SJSA1 (cell line): ENCODE results near the gene PLD1. TPM values are rescaled to one million over a fixed set of nuclear protein-coding genes. Genes with fewer than 3 reads are reported as not detected.
"Not testable (repeated sequence)": the region's sequence is repeated elsewhere in the genome, so short reads cannot be mapped to it uniquely, and the experiment has no call there.

Experiments
- DNase-seq, 2 experiments: peaks; one replicate each; pipeline ENCODE4 v3.0.0-alpha.2; 2015 to 2020; ENCODE audit warnings: low spot score in 2 of 2, low read depth in 1 of 2
- H3K27ac ChIP-seq: fragments of 250-450 bp; sonication (Bioruptor Pico); 2 replicates; pipeline ENCODE4 v1.5.1; 2020; ENCODE audit warnings: mild to moderate bottlenecking, moderate library complexity
- H3K27me3 ChIP-seq: fragments of 250-450 bp; sonication (Bioruptor Pico); replicated peaks from 2 replicates; pipeline ENCODE4 v1.5.1; 2020; ENCODE audit warnings: mild to moderate bottlenecking, moderate library complexity
- H3K36me3 ChIP-seq: fragments of 250-450 bp; sonication (Bioruptor Pico); 2 replicates; pipeline ENCODE4 v1.5.1; 2020; ENCODE audit warnings: mild to moderate bottlenecking
- H3K4me1 ChIP-seq: fragments of 250-450 bp; sonication (Bioruptor Pico); replicated peaks from 2 replicates; pipeline ENCODE4 v1.6.1; 2021; ENCODE audit warnings: mild to moderate bottlenecking
- H3K4me3 ChIP-seq: fragments of 250-450 bp; sonication (Bioruptor Pico); 2 replicates; pipeline ENCODE4 v1.5.1; 2020; ENCODE audit warnings: mild to moderate bottlenecking
- H3K9me3 ChIP-seq: fragments of 250-450 bp; sonication (Bioruptor Pico); replicated peaks from 2 replicates; pipeline ENCODE4 v1.5.1; 2020; ENCODE audit warnings: mild to moderate bottlenecking
- total RNA-seq: library from RNA; depleted of rRNA; stranded (reverse); fragments of >200 nt; shearing (Covaris generic); gene quantifications from 2 replicates; pipeline ENCODE4 v1.2.3, GENCODE V29; 2014

Gene PLD1
- total RNA-seq, 1 experiment from 2014 or later: 3.3 TPM

DNA sequence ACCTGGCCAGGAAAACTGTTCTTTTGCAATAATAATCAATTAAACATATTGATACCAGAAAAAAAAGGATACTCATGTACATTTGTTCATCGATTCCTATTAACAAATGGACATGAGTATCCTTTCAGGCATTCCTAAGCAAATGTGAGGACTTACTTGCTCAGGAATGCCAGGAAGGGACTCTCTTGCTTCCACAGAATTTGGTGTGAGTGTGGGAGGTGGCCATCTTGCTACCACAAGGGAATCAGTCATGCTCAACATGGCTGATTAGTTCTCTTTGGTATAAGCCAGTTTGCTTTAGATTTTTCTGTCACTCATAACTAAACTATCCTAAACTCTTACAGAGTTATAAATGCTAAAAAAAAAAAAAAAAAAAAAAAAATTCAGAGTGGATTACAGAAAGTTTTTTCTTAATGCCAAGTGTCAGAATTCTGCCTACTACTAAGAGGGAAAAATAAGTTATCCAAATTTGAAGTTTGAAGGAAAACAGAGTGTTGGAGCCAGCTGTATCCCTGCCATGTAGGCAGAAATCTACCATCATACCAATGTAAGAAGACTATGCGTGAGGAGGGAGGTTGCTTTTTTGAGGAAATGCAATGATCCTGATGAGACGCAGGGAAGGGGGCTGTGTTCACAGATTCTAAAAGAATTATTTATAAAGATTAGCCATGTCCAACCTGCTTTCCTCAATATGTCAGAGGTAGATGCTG is 98.7 kb downstream of the PLD1 start:
- no peaks in the 10 kb centered on the region for H3K9me3 ChIP-seq
- no peak for DNase-seq
- no peaks in the 10 kb centered on the region for H3K27me3 ChIP-seq
- no peaks in the 10 kb centered on the region for H3K36me3 ChIP-seq
- peak overlapping the region; percentile 48 for H3K27ac ChIP-seq
- H3K4me1 ChIP-seq: peaks cover 13% of the 10 kb centered on the region
- H3K4me3 ChIP-seq: no peak overlapping the region

DNA sequence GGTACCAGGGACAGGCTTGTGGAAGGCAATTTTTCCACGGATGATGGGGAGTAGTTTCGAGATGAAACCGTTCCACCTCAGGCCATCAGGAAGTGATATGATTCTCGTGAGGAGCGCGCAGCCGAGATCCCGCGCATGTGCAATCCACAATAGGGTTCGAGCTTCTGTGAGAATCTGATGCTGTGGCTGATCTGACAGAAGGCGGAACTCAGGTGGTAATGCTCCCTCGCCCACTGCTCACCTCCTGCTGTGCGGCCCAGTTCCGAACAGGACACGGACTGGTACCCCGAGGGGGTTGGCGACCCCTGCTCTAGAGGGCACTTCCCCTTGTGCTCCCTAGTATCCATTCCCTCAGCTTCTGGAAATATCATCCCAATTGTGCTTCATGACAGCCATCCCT is 99.9 kb downstream of the PLD1 start:
- Histone ChIP-seq H3K4me1 (peaks cover 13% of the 10 kb centered on the region), H3K27me3 (no peaks in the 10 kb centered on the region), H3K36me3 (no peaks in the 10 kb centered on the region), H3K4me3 (no peak overlapping the region), H3K27ac (no peak overlapping the region), H3K9me3 (no peaks in the 10 kb centered on the region)
- DNase-seq: no peak

GRCh38 chr3:171704814-171705213 is 105.5 kb downstream of the PLD1 start:
- Histone ChIP-seq H3K27me3 (no peaks in the 10 kb centered on the region), H3K4me3 (no peak overlapping the region), H3K27ac (no peak overlapping the region), H3K36me3 (no peaks in the 10 kb centered on the region), H3K4me1 (no peaks in the 10 kb centered on the region), H3K9me3 (no peaks in the 10 kb centered on the region)
- DNase-seq: no peak

GRCh38 chr3:171704002-171704401 is 106.3 kb downstream of the PLD1 start:
- no peak overlapping the region for H3K27ac ChIP-seq
- DNase-seq: peak in 1 of 2 experiments; percentile 21
- H3K4me3 ChIP-seq: no peak overlapping the region
- H3K9me3 ChIP-seq: no peaks in the 10 kb centered on the region
- H3K4me1 ChIP-seq: no peaks in the 10 kb centered on the region
- H3K36me3 ChIP-seq: no peaks in the 10 kb centered on the region
- H3K27me3 ChIP-seq: no peaks in the 10 kb centered on the region

GRCh38 chr3:171703144-171703543 is 107.1 kb downstream of the PLD1 start:
- Histone ChIP-seq H3K36me3 (no peaks in the 10 kb centered on the region), H3K4me1 (no peaks in the 10 kb centered on the region)

GRCh38 chr3:171700653-171701052 is 109.6 kb downstream of the PLD1 start:
- DNase-seq: no peak
- Histone ChIP-seq H3K27me3 (no peaks in the 10 kb centered on the region), H3K27ac (no peak overlapping the region), H3K36me3 (no peaks in the 10 kb centered on the region), H3K4me3 (no peak overlapping the region), H3K4me1 (no peaks in the 10 kb centered on the region), H3K9me3 (no peaks in the 10 kb centered on the region)

More at GRCh38 chr3:171703144-171703543, 107.1 kb downstream of the PLD1 start:
- Histone ChIP-seq H3K27ac (no peak overlapping the region), H3K27me3 (no peaks in the 10 kb centered on the region), H3K9me3 (no peaks in the 10 kb centered on the region), H3K4me3 (no peak overlapping the region)
- DNase-seq: no peak

GRCh38 chr3:171700157-171700556 is 110.1 kb downstream of the PLD1 start:
- Histone ChIP-seq H3K4me3 (no peak overlapping the region), H3K36me3 (no peaks in the 10 kb centered on the region), H3K9me3 (no peaks in the 10 kb centered on the region), H3K4me1 (no peaks in the 10 kb centered on the region), H3K27ac (no peak overlapping the region), H3K27me3 (no peaks in the 10 kb centered on the region)
- no peak for DNase-seq

DNA sequence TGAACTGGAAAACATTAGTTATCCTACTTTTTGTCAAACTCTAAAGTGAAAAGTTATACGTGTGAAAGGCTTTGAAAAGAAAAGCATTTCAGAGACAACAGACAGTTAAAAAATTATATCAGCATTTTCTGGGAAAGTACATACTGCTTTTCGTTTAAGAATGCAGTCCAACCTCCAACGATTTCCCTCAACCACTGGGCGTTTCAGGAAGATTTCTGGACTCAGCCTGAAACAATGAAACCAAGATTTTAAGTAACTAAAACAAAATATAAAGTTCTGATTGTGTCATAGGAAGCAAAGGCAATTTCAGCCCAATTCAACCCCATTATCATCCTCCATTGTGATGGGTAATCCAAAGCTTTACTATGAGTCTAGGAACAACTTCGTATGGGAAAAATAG is 110.7 kb downstream of the PLD1 start:
- Histone ChIP-seq H3K9me3 (no peaks in the 10 kb centered on the region), H3K4me3 (no peak overlapping the region), H3K4me1 (no peaks in the 10 kb centered on the region), H3K36me3 (no peaks in the 10 kb centered on the region), H3K27ac (no peak overlapping the region), H3K27me3 (no peaks in the 10 kb centered on the region)
- DNase-seq: no peak

DNA sequence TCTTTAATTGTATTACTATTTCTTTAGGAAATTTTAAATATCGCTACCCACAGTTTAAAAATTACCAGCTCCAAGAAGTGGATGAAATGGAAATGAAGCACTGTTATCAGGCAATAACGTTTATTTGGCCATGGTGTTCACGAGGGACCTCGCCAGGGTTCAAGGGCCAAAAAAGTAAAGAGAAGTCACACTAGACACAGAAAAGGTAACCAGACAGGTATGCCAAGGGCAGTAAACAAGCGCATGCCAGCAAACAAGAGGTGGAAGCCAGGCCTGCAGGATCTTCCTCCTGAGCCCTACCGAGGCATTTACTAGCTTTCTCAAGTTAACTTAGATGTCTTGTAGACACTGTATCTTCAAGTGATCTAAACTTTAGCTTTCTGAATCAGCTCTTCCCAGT is 113.5 kb downstream of the PLD1 start:
- H3K27me3 ChIP-seq: no peaks in the 10 kb centered on the region
- no peaks in the 10 kb centered on the region for H3K36me3 ChIP-seq
- no peak overlapping the region for H3K27ac ChIP-seq
- H3K4me1 ChIP-seq: no peaks in the 10 kb centered on the region
- DNase-seq: no peak
- H3K4me3 ChIP-seq: no peak overlapping the region
- no peaks in the 10 kb centered on the region for H3K9me3 ChIP-seq

- Histone ChIP-seq H3K4me3 (no peak overlapping the region), H3K9me3 (no peaks in the 10 kb centered on the region), H3K27me3 (no peaks in the 10 kb centered on the region), H3K4me1 (no peaks in the 10 kb centered on the region), H3K27ac (no peak overlapping the region), H3K36me3 (no peaks in the 10 kb centered on the region)
- DNase-seq: no peak
Observed at GRCh38 chr3:171695426-171695825, 114.9 kb downstream of the PLD1 start.

GRCh38 chr3:171694888-171695287 is 115.4 kb downstream of the PLD1 start:
- Histone ChIP-seq H3K4me1 (no peaks in the 10 kb centered on the region), H3K36me3 (no peaks in the 10 kb centered on the region), H3K4me3 (no peak overlapping the region), H3K9me3 (no peaks in the 10 kb centered on the region), H3K27me3 (no peaks in the 10 kb centered on the region), H3K27ac (no peak overlapping the region)
- no peak for DNase-seq

GRCh38 chr3:171692551-171692950 is 117.7 kb downstream of the PLD1 start:
- not testable (repeated sequence) for H3K9me3 ChIP-seq, H3K27me3 ChIP-seq, DNase-seq

GRCh38 chr3:171691485-171691884 is 118.8 kb downstream of the PLD1 start:
- H3K36me3 ChIP-seq: no peaks in the 10 kb centered on the region
- H3K27ac ChIP-seq: no peak overlapping the region
- H3K9me3 ChIP-seq: no peaks in the 10 kb centered on the region
- H3K4me3 ChIP-seq: no peak overlapping the region
- no peak for DNase-seq
- no peaks in the 10 kb centered on the region for H3K27me3 ChIP-seq
- no peaks in the 10 kb centered on the region for H3K4me1 ChIP-seq

More at GRCh38 chr3:171692551-171692950, 117.7 kb downstream of the PLD1 start:
- H3K4me1 ChIP-seq, H3K4me3 ChIP-seq, H3K36me3 ChIP-seq, H3K27ac ChIP-seq: not testable (repeated sequence)

DNA sequence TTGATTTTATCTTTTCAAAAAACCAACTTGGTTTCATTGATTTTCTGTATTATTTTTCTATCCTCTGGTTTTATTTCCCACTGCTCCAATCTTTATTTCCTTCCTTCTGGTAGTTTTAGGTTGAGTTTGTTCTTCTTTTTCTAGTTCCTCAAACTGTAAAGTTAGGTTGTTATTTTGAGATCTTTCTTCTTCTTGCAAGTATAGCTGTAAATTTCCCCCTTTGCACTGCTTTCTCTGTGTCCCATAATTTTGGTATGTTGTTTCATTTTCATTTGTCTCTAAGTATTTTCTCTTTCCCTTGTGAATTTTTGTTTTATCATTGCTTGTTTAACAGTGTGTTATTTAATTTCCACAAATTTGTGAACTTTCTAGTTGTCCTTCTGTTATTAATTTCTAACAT is 120.0 kb downstream of the PLD1 start:
- H3K4me1 ChIP-seq: no peaks in the 10 kb centered on the region
- H3K36me3 ChIP-seq: no peaks in the 10 kb centered on the region
- H3K9me3 ChIP-seq: no peaks in the 10 kb centered on the region
- no peak overlapping the region for H3K27ac ChIP-seq
- no peak for DNase-seq
- H3K4me3 ChIP-seq: no peak overlapping the region
- no peaks in the 10 kb centered on the region for H3K27me3 ChIP-seq

- Histone ChIP-seq H3K4me3 (no peak overlapping the region), H3K9me3 (no peaks in the 10 kb centered on the region), H3K27me3 (no peaks in the 10 kb centered on the region), H3K27ac (no peak overlapping the region), H3K36me3 (no peaks in the 10 kb centered on the region), H3K4me1 (no peaks in the 10 kb centered on the region)
- DNase-seq: no peak
Observed at GRCh38 chr3:171688593-171688992, 121.7 kb downstream of the PLD1 start.
